ENCODE measurements around the gene FXN. TPM values are rescaled to one million over a fixed set of nuclear protein-coding genes. Genes with fewer than 3 reads are reported as not detected.

FXN gene
- total and polyA plus RNA-seq, 4 donors, result 4.7 to 41.7 (median 23.9) TPM

GRCh38 chr9:69036799-69037198 is 1.2 kb downstream of the FXN start:
- 22% methylated on average over 10 of the region's 10 CpGs for WGBS

More at GRCh38 chr9:69036799-69037198, 1.2 kb downstream of the FXN start:
- H3K27ac ChIP-seq (ENCODE audit: low read depth in 1 of 2, low read length in 2 of 2), result peak overlapping the region; percentile 82 to 93
- DNase-seq (ENCODE audit: low spot score), result no peak
- peak overlapping the region; percentile 79 to 95 (median 93) for H3K4me3 ChIP-seq (ENCODE audit: low read depth in 1 of 3, low read length in 3 of 3)
- no peaks in the 10 kb centered on the region for H3K36me3 ChIP-seq (ENCODE audit: control insufficient read depth in 4 of 4, insufficient read depth in 3 of 4, low read depth in 1 of 4, low read length in 3 of 4)
- H3K4me1 ChIP-seq (ENCODE audit: control insufficient read depth in 4 of 4, insufficient read depth in 4 of 4, low read length in 3 of 4), result peaks cover 2 to 24% (median 7%) of the 10 kb centered on the region in 4 donors
- H3K9me3 ChIP-seq (ENCODE audit: control insufficient read depth in 4 of 4, low read length in 3 of 4), result no peaks in the 10 kb centered on the region
- H3K9ac ChIP-seq (ENCODE audit: low read depth in 1 of 2, low read length in 2 of 2), result peak overlapping the region; percentile 78 to 85
- no peaks in the 10 kb centered on the region for H3K27me3 ChIP-seq (ENCODE audit: control insufficient read depth in 4 of 4, insufficient read depth in 4 of 4, low read length in 3 of 4)
- TF ChIP-seq MAX (IDR thresholded peaks at IDR 0.05), result peak; percentile 80
- TF ChIP-seq NR2F2 (IDR thresholded peaks at IDR 0.05), result no peak
- no peak for TF ChIP-seq FOXA2 (IDR thresholded peaks at IDR 0.05)
- TF ChIP-seq ZBTB33 (IDR thresholded peaks at IDR 0.05), result peak; percentile 50
- peak; percentile 61 for TF ChIP-seq REST (IDR thresholded peaks at IDR 0.05)
- peak; percentile 27 to 47 for TF ChIP-seq JUND (IDR thresholded peaks at IDR 0.05)
- TF ChIP-seq YY1 (IDR thresholded peaks at IDR 0.05), result peak; percentile 79
- peak; percentile 54 for TF ChIP-seq HNF4G (IDR thresholded peaks at IDR 0.05)
- no peak for TF ChIP-seq FOXA1 (IDR thresholded peaks at IDR 0.05)
- TF ChIP-seq GABPA (IDR thresholded peaks at IDR 0.05 in 1 of 2, conservative IDR thresholded peaks at IDR 0.05 in 1 of 2), result no peak
- no peak for TF ChIP-seq EGR1 (IDR thresholded peaks at IDR 0.05; ENCODE audit: low read depth in 2 of 2)
- peak; percentile 86 to 91 for TF ChIP-seq HNF4A (conservative IDR thresholded peaks at IDR 0.05)
- TF ChIP-seq RXRA (IDR thresholded peaks at IDR 0.05), result peak; percentile 30 to 35
- TF ChIP-seq ATF3 (IDR thresholded peaks at IDR 0.05), result no peak
- TF ChIP-seq SP1 (IDR thresholded peaks at IDR 0.05), result peak; percentile 68
- no peak for TF ChIP-seq TAF1 (conservative IDR thresholded peaks at IDR 0.05)
- no peak for TF ChIP-seq RAD21 (IDR thresholded peaks at IDR 0.05)
- no peak for TF ChIP-seq CTCF (IDR thresholded peaks at IDR 0.05; ENCODE audit: low read depth, low read length, missing input control)
